Esophagus muscularis mucosa (tissue), 4 donors: ENCODE data around the gene DUSP21. TPM values are rescaled to one million over a fixed set of nuclear protein-coding genes. Genes with fewer than 3 reads are reported as not detected.
"Not testable (repeated sequence)": the region's sequence is repeated elsewhere in the genome, so short reads cannot be mapped to it uniquely, and the experiment has no call there.

Experiments used
- DNase-seq: peaks from one replicate; pipeline ENCODE4 v3.0.0-alpha.2; 2017; ENCODE audit errors: extremely low spot score
- H3K27ac ChIP-seq, 4 donors: fragments of 200-600 bp; sonication (generic); replicated peaks in 1 of 4; 1 replicate in 3 of 4; 2 replicates in 1 of 4; pipeline ENCODE4 v1.5.1; 2016 to 2019; ENCODE audit warnings: mild to moderate bottlenecking in 1 of 4
- H3K27me3 ChIP-seq, 4 donors: fragments of 200-600 bp; sonication (generic); one replicate each; pipeline versions ENCODE4 v1.5.1 to v1.6.0; 2016 to 2019
- H3K36me3 ChIP-seq, 4 donors: fragments of 200-600 bp; sonication (generic); one replicate each; pipeline ENCODE4 v1.5.1; 2016 to 2019
- H3K4me1 ChIP-seq, 4 donors: fragments of 200-600 bp; sonication (generic); one replicate each; pipeline ENCODE4 v1.5.1; 2016 to 2019
- H3K4me3 ChIP-seq, 4 donors: fragments of 200-600 bp; sonication (generic); 1 replicate in 2 of 4; 2 replicates in 2 of 4; pipeline ENCODE4 v1.5.1; 2016 to 2019; ENCODE audit warnings: mild to moderate bottlenecking in 4 of 4, moderate library complexity in 1 of 4
- H3K9me3 ChIP-seq, 4 donors: fragments of 200-600 bp; sonication (generic); 1 replicate in 3 of 4; 2 replicates in 1 of 4; pipeline ENCODE4 v1.5.1; 2016 to 2019
- CTCF ChIP-seq, 3 experiments: fragments of 200-600 bp in 2 of 3; fragments of 450-650 bp in 1 of 3; sonication (generic) in 2 of 3; IDR thresholded peaks; one replicate each; pipeline ENCODE4 v1.5.1; 2017 to 2019; ENCODE audit warnings: antibody characterized with exemption in 3 of 3, mild to moderate bottlenecking in 2 of 3, moderate library complexity in 1 of 3
- EP300 ChIP-seq: sonication (generic); formaldehyde crosslinking; IDR thresholded peaks from one replicate; pipeline ENCODE4 v1.6.1; 2017; ENCODE audit warnings: antibody characterized with exemption
- POLR2A ChIP-seq: fragments of 450-650 bp; IDR thresholded peaks from one replicate; pipeline ENCODE4 v1.6.1; 2017; ENCODE audit warnings: antibody characterized with exemption, moderate library complexity, mild to moderate bottlenecking, low read depth
- POLR2AphosphoS5 ChIP-seq, 2 donors: sonication (generic); formaldehyde crosslinking; IDR thresholded peaks; one replicate each; pipeline ENCODE4 v1.6.1; 2017; ENCODE audit warnings: antibody characterized with exemption in 2 of 2
- WGBS: methylation state at CpG from one replicate; pipeline ENCODE4 v1.1.5; 2018; 5-methylcytosine and 5-hydroxymethylcytosine counted together
- intact Hi-C: fragments of 100-400 bp; cut with DNase I; formaldehyde crosslinking; loops from one replicate; pipeline ENCODE4 v1.15.1; 2023
- total RNA-seq, 4 donors: library from RNA; depleted of rRNA; stranded (reverse); fragments of >200 nt; gene quantifications; one replicate each; pipeline versions ENCODE4 v1.1.0 to v1.2.1, GENCODE V29; 2016

Gene DUSP21
- total RNA-seq, 4 donors from 2014 or later = not detected

GRCh38 chrX:44817029-44817428 is 26.8 kb upstream of the DUSP21 start:
- Histone ChIP-seq H3K27ac (no peak overlapping the region), H3K4me1 (no peaks in the 10 kb centered on the region), H3K9me3 (no peaks in the 10 kb centered on the region), H3K36me3 (no peaks in the 10 kb centered on the region), H3K4me3 (no peak overlapping the region), H3K27me3 (no peaks in the 10 kb centered on the region)
- WGBS = 82% methylated on average over 6 of the region's 7 CpGs
- no peak for DNase-seq
- intact Hi-C loops = no loop called here
- TF ChIP-seq EP300 (no peak), CTCF (IDR thresholded peaks at IDR 0.05) (no peak), POLR2A (no peak), POLR2AphosphoS5 (IDR thresholded peaks at IDR 0.05) (no peak)

- Histone ChIP-seq H3K9me3 (no peaks in the 10 kb centered on the region), H3K27ac (no peak overlapping the region), H3K36me3 (no peaks in the 10 kb centered on the region), H3K4me1 (no peaks in the 10 kb centered on the region), H3K27me3 (no peaks in the 10 kb centered on the region), H3K4me3 (no peak overlapping the region)
- DNase-seq = no peak
- no peak for TF ChIP-seq POLR2AphosphoS5 (IDR thresholded peaks at IDR 0.05)
- no peak for TF ChIP-seq EP300
- TF ChIP-seq POLR2A = no peak
- no peak for TF ChIP-seq CTCF (IDR thresholded peaks at IDR 0.05)
- intact Hi-C loops = no loop called here
Observed at GRCh38 chrX:44822601-44823000, 21.2 kb upstream of the DUSP21 start.

- H3K4me3 ChIP-seq, intact Hi-C loops, H3K36me3 ChIP-seq, H3K9me3 ChIP-seq, H3K4me1 ChIP-seq, DNase-seq, H3K27ac ChIP-seq, H3K27me3 ChIP-seq: not testable (repeated sequence)
- WGBS = 57% methylated on average over 2 of the region's 2 CpGs
Observed at GRCh38 chrX:44823193-44823592, 20.6 kb upstream of the DUSP21 start.

GRCh38 chrX:44828008-44828605 is 15.7 kb upstream of the DUSP21 start:
- H3K4me3 ChIP-seq = no peak overlapping the region
- no peaks in the 10 kb centered on the region for H3K27me3 ChIP-seq
- H3K9me3 ChIP-seq = no peaks in the 10 kb centered on the region
- no peak overlapping the region for H3K27ac ChIP-seq
- no peak for DNase-seq
- 63% methylated on average over 4 of the region's 4 CpGs for WGBS
- H3K4me1 ChIP-seq = no peaks in the 10 kb centered on the region
- H3K36me3 ChIP-seq = no peaks in the 10 kb centered on the region
- TF ChIP-seq POLR2A (no peak), EP300 (no peak), CTCF (IDR thresholded peaks at IDR 0.05) (no peak), POLR2AphosphoS5 (IDR thresholded peaks at IDR 0.05) (no peak)
- intact Hi-C loops = no loop called here

GRCh38 chrX:44829832-44830231 is 14.0 kb upstream of the DUSP21 start:
- no peak overlapping the region for H3K27ac ChIP-seq
- 82% methylated on average over 2 of the region's 2 CpGs for WGBS
- no peak for DNase-seq
- no peaks in the 10 kb centered on the region for H3K27me3 ChIP-seq
- intact Hi-C loops = no loop called here
- TF ChIP-seq CTCF (IDR thresholded peaks at IDR 0.05) (no peak), POLR2AphosphoS5 (IDR thresholded peaks at IDR 0.05) (no peak), EP300 (no peak), POLR2A (no peak)
- H3K9me3 ChIP-seq = no peaks in the 10 kb centered on the region
- no peaks in the 10 kb centered on the region for H3K36me3 ChIP-seq
- no peaks in the 10 kb centered on the region for H3K4me1 ChIP-seq
- H3K4me3 ChIP-seq = no peak overlapping the region
